HK-2 (cell line): ENCODE data around the gene PDCD11.
A peak's percentile ranks its signal among the peaks of the same experiment; 100 is the strongest.
"Not testable (repeated sequence)": the region's sequence is repeated elsewhere in the genome, so short reads cannot be mapped to it uniquely, and the experiment has no call there.

Source experiments
- DNase-seq: peaks from one replicate; pipeline ENCODE4 v3.0.0-alpha.2; 2018; ENCODE audit not compliant: unreplicated experiment

Gene PDCD11

DNA sequence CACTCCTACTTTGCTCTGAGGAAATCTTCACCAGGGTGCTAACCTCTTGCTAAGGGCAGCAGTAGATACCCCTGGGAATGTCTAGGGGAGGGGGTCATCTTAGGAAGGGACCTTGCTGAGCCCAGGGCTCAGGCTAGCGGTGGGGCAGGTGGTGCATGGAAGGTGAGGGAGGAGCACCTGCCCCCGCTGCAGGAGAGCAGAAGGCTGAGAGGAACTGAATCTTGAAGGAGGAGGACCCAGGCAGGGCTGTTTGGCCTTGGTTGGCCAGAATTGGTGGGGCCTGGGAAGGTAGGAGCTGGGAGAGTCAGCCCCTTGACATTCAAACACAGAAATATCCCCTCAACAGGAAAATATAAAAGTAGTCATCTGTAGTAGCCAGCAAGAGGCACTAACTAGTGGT lies 75.6 kb downstream of the PDCD11 start:
- no peak for DNase-seq

- DNase-seq, result no peak
Measured at GRCh38 chr10:103473261-103473671, 76.8 kb downstream of the PDCD11 start.

DNA sequence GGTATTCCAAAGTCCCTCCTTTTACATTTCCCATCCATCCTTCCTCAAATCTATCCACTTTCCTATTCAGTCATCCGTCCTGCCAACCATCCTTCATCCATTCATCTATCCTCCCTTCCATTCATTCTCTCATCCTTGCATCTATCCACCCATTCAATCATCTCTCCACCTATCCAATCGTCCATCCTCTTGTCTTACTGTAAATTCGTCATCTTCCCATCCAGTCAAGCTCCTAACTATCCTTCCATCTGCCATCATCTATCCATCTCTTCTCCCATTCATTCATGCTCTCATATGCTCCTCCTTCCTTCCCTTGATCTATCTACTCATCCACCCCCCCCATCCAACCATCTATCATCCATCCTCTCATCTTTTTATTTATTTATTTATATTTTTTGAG lies 77.7 kb downstream of the PDCD11 start:
- no peak for DNase-seq

GRCh38 chr10:103475437-103475836 lies 79.0 kb downstream of the PDCD11 start:
- no peak for DNase-seq

- DNase-seq, result no peak
Measured at GRCh38 chr10:103476046-103476768, 79.8 kb downstream of the PDCD11 start.

GRCh38 chr10:103478671-103479070 lies 82.2 kb downstream of the PDCD11 start:
- DNase-seq, result no peak

- DNase-seq, result no peak
Measured at GRCh38 chr10:103479135-103479534, 82.7 kb downstream of the PDCD11 start, which contains the start of gene CALHM3. TSS of gene CALHM3 (minus strand) at chr10:103479240. CDS start at chr10:103479032, 208 bp downstream.

DNA sequence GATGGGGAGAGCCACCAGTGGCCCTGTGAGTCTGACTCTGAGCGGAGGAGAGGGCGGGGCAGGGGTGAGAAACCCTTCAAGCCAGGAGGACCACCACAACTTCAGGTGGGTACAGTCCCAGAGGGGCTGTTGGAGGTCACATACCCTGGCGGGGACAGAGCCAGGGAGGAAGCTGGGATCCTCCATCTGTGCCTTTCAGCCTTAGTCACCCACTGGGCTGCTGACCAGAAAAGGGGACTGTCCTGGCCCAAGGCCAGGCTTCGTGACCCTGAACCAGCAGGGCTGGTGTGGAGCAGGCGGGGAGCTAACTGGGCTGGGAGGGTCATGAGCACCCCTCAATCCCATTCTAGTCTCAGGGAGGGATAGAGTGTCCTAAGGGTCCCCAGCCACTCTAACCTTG lies 84.1 kb downstream of the PDCD11 start:
- no peak for DNase-seq

DNA sequence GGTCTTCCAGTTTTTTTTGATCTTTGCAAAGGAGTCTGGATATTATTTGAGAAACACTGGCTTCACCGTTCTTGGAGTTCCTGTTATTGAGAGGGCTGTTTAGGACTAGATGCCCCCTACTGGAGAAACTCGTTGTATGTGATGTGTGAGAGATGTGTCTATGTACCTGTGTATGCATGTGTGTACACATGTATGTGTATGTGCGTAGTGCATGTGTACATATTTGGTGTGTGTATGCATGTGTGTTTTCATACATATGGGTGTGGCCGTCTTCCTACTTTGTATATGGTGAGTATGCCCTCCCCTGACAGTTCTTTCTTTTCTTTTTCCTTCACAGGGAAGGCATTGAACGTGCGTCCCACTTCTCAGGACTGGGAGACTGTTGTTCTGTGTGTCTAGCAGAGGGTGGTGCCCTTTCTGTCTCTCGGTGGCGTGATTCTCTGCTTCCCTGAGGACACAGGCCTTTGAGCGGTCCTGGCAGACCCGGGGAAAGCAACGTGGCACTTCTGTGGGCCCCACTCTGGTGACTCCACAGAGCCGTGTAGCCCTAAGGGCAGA lies 85.6 kb downstream of the PDCD11 start:
- DNase-seq, result no peak

DNA sequence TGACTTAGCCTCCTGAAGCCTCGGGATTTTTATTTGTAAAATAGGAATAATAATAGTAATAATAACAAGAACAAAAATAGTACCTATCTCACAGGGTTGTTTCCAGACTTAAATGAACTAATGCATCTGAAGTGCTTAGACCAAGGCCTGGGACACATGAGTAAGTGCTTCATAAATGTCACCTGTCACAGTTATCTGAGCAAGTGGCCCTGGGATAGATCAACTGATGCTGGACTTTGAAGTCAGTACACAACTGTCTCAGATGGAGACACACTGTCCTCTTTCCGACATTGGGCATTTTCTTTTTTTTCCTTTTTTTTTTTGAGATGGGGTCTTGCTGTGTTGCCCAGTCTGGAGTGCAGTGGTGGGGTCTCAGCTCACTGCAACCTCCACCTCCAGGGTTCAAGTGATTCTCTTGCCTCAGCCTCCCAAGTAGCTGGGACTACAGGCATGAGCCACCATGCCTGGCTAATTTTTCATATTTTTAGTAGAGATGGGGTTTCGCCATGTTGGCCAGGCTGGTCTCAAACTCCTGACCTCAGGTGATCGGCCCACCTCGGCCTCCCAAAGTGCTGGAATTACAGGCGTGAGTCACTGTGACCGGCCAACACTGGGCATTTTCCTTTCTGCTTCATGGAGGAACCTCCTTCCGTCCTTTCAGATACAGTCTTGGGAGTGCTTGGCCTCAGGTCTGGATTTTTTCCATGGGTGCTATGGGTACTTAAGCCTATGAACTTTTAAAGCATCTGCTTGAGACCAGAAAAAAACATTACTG lies 90.4 kb downstream of the PDCD11 start:
- not testable (repeated sequence) for DNase-seq

GRCh38 chr10:103487410-103487708 lies 90.9 kb downstream of the PDCD11 start:
- DNase-seq, result no peak

DNA sequence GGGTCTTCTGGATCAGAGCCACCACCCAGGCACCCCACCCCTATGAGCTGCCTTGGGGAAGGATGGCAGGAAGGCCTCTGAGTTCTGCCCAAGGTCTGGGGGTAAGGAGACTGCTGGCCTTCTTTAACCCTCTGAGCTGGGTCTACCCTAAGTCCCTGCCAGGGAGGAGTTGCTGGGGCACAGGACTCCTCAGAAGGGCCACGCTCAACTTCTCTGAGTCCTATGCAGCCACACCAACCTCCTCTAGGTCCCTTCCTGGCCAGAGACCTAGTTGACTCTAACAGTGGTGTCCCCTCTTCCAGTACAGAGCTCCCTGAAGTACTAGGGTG lies 94.5 kb downstream of the PDCD11 start:
- no peak for DNase-seq

DNA sequence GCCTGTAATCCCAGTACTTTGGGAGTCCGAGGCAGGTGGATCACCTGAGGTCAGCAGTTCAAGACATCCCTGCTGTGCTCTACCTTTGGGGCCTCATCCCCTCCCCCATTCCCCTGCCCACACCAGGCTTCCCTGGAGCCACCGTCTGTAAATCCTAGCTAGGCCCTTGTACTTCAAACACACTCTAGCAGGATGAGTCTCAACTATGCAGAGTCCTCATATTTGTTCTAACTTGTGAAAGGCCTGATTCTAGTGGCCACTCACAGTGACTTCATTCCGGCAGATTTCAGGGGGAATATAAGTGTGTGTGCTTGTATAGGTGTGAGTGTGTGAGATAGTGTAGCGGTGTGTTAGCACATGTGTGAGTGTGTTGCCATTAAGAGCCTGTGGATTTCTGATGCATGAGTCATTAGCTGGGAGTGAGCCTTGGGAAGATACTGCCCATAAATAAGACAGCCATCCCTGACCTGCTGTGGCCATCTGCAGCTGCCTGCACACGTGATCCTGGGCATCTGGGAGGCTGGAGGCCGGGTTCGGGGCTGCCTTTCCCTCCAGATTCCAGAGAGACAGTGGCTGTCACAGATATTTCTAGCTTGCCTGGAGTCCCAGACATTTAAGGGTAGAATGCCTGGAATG lies 95.4 kb downstream of the PDCD11 start:
- DNase-seq, result peak; percentile 73

- DNase-seq, result no peak
Measured at GRCh38 chr10:103492655-103493261, 96.3 kb downstream of the PDCD11 start.

DNA sequence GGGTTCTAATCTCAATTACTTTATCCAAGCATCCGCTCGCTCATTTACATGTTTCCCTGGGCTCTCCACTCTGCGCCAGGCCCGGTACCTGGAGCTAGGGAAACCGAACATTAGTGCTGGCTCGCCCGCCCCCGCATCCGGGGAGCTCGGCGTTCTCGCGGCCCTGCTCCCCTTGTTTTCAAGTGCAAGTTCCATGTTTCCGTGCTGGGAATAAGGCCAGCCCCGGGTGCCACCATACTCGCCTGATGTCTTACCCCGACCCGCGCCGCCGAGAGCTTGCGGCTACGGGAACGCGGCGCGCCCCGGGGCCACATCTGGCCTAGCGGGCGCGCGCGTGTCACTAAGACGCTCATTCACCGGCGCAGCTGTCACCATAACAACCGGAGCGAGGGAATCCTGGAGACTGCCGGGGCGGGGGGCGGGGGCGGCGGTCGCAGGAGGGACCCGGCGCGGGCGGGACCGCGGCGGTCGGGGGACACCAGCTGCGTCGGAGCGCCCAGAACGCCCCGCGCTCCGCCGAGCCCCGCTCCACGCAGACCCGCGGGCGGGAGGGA lies 97.0 kb downstream of the PDCD11 start, which contains the start of gene NEURL1:
Gene NEURL1, plus strand, starts transcription at position 344 of the 554 bp plus-strand sequence. CDS start 683 bp downstream, outside the sequence.
- DNase-seq, result no peak

GRCh38 chr10:103493916-103494877 lies 97.8 kb downstream of the PDCD11 start:
- DNase-seq, result no peak

- no peak for DNase-seq
Measured at GRCh38 chr10:103495321-103495720, 98.9 kb downstream of the PDCD11 start.
